Testis (tissue), 3 donors: ENCODE measurements around the gene CNTN4. TPM values are rescaled to one million over a fixed set of nuclear protein-coding genes. Genes with fewer than 3 reads are reported as not detected.

Source experiments
- DNase-seq: peaks from one replicate; pipeline ENCODE4 v3.0.0-alpha.2; 2019
- H3K27ac ChIP-seq, 2 donors: fragments of 200-600 bp; sonication (generic); one replicate each; pipeline ENCODE4 v1.5.1; 2019
- H3K27me3 ChIP-seq: fragments of 200-600 bp; sonication (generic); one replicate; pipeline ENCODE4 v1.5.1; 2019
- H3K36me3 ChIP-seq: fragments of 200-600 bp; sonication (generic); one replicate; pipeline ENCODE4 v1.5.1; 2017; ENCODE audit warnings: low read depth; ENCODE audit errors: missing control alignments
- H3K4me1 ChIP-seq: fragments of 200-600 bp; sonication (generic); one replicate; pipeline ENCODE4 v1.5.1; 2019
- H3K4me3 ChIP-seq, 2 donors: fragments of 200-600 bp; sonication (generic); one replicate each; pipeline ENCODE4 v1.5.1; 2017 to 2019
- H3K9me3 ChIP-seq: fragments of 200-600 bp; sonication (generic); one replicate; pipeline ENCODE4 v1.5.1; 2017
- POLR2A ChIP-seq: fragments of 450-650 bp; IDR thresholded peaks from one replicate; pipeline ENCODE4 v1.6.1; 2017; ENCODE audit warnings: antibody characterized with exemption, mild to moderate bottlenecking, moderate library complexity
- WGBS, 2 donors: methylation state at CpG; one replicate each; pipeline ENCODE4 v1.1.5; 2018; 5-methylcytosine and 5-hydroxymethylcytosine counted together
- intact Hi-C: fragments of 100-400 bp; cut with DNase I; formaldehyde crosslinking; loops from one replicate; pipeline ENCODE4 v1.15.1; 2023; ENCODE audit warnings: low total_unique reads
- polyA plus RNA-seq: library from polyadenylated mRNA; stranded (reverse); fragments of 350-450 nt; fragmentation: Illumina TruSeq; extraction: RNeasy Lipid Tissue Mini Kit (QIAGEN cat#74804); gene quantifications from one replicate; pipeline ENCODE4 v1.2.3, GENCODE V29; 2014; ENCODE audit warnings: low read depth, low replicate concordance; ENCODE audit not compliant: insufficient read depth
- total RNA-seq, 2 donors: library from RNA; depleted of rRNA; stranded (reverse); fragments of >200 nt; gene quantifications; one replicate each; pipeline ENCODE4 v1.2.3, GENCODE V29; 2016
- TF ChIP-seq, protein P1 (sequence below), 3 experiments: fragments of 450-650 bp in 2 of 3; fragments of 200-600 bp in 1 of 3; sonication (generic) in 1 of 3; IDR thresholded peaks; one replicate each; pipeline ENCODE4 v1.5.1; 2016 to 2019; ENCODE audit warnings: antibody characterized with exemption in 3 of 3, mild to moderate bottlenecking in 2 of 3, moderate library complexity in 1 of 3

The CNTN4 gene
- total and polyA plus RNA-seq, 3 donors from 2014 or later: 10.4 to 37.7 (median 19.6) TPM

DNA sequence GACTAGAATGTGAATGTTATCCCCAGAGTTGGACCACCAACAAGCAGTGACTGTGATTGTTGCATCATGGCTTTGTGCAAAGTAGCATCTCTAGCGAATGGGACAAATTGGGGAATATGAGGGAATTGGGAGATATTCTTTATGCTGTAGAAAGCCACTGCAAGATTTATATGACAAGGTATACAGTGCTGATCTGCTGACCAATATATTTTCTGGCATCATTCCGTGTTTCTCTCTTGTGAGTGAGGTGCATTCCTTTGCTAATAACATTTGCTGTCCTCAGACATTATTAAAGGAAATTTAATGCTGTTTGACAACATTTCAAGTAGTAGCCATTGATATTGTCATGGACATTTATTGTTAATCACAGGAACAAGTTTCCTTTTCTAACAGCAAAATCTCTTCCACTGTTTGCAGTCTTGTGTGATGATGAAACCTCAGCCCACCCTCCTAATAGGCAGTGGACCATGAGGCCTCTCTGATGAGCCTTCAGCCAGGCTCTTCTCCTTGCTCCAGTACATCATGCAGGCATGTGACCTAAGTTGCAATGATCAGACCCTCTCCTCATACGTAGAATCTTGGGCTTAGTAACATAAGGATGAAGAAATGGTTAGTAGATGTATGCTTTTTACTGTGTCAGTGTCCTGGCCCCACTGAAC is 16.1 kb downstream of the CNTN4 start:
- no peaks in the 10 kb centered on the region for H3K4me1 ChIP-seq
- 80 to 86% methylated on average over 3 of the region's 3 CpGs for WGBS, 2 donors
- TF ChIP-seq, protein P1, sequence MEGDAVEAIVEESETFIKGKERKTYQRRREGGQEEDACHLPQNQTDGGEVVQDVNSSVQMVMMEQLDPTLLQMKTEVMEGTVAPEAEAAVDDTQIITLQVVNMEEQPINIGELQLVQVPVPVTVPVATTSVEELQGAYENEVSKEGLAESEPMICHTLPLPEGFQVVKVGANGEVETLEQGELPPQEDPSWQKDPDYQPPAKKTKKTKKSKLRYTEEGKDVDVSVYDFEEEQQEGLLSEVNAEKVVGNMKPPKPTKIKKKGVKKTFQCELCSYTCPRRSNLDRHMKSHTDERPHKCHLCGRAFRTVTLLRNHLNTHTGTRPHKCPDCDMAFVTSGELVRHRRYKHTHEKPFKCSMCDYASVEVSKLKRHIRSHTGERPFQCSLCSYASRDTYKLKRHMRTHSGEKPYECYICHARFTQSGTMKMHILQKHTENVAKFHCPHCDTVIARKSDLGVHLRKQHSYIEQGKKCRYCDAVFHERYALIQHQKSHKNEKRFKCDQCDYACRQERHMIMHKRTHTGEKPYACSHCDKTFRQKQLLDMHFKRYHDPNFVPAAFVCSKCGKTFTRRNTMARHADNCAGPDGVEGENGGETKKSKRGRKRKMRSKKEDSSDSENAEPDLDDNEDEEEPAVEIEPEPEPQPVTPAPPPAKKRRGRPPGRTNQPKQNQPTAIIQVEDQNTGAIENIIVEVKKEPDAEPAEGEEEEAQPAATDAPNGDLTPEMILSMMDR (IDR thresholded peaks at IDR 0.05): no peak
- no peak for TF ChIP-seq POLR2A
- no peaks in the 10 kb centered on the region for H3K36me3 ChIP-seq
- no peaks in the 10 kb centered on the region for H3K9me3 ChIP-seq
- H3K27me3 ChIP-seq: no peaks in the 10 kb centered on the region
- no peak overlapping the region for H3K4me3 ChIP-seq
- DNase-seq: no peak
- no peak overlapping the region for H3K27ac ChIP-seq
- intact Hi-C loops: no loop called here

DNA sequence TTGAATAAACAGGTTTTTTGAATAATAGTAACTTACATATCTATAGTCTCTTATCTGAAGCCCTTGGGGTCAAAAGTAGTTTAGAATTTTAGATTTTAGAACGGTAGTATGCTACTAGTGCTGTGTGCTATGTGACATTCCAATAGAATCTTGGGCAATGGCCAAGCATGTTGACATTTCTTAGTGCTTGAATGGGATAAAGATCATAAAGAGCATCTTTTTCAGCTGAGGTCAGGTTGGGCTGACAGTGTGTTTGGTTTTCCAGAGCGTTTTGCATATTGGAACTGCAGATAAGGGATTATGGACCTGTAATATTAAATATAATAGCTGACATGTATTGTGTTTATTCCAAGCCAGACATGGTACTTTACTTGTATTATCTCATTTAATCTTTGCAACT is 32.1 kb downstream of the CNTN4 start:
- DNase-seq: no peak
- H3K4me1 ChIP-seq: no peaks in the 10 kb centered on the region
- H3K9me3 ChIP-seq: no peaks in the 10 kb centered on the region
- H3K36me3 ChIP-seq: no peaks in the 10 kb centered on the region
- H3K4me3 ChIP-seq: no peak overlapping the region
- no peak overlapping the region for H3K27ac ChIP-seq
- TF ChIP-seq, protein P1 (IDR thresholded peaks at IDR 0.05): no peak
- TF ChIP-seq POLR2A: no peak
- WGBS, 2 donors: 56 to 69% methylated on average over 2 of the region's 2 CpGs
- intact Hi-C loops: no loop called here
- no peaks in the 10 kb centered on the region for H3K27me3 ChIP-seq

DNA sequence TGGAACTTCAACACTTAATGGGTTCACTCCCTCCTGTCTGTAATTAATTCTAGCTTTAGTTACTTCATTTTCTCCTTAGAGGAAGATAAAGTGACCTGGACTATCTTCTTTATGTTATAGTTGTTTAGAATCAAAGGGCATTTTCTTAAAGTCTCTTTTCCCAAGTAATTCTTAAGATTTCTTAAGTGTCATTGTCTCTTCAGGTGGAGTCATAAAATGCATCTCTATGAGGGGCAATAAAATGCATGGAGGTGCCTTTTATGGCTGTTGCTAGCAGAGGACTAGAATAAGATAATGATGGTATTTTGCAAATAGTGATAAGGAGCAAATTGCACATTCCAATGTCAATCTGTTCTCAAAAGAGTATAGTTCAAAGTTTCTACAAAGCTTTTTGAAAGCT is 34.5 kb downstream of the CNTN4 start:
- no peak for TF ChIP-seq POLR2A
- TF ChIP-seq, protein P1 (IDR thresholded peaks at IDR 0.05): no peak
- Histone ChIP-seq H3K4me1 (no peaks in the 10 kb centered on the region), H3K9me3 (no peaks in the 10 kb centered on the region), H3K27ac (no peak overlapping the region), H3K4me3 (no peak overlapping the region), H3K27me3 (no peaks in the 10 kb centered on the region), H3K36me3 (no peaks in the 10 kb centered on the region)
- intact Hi-C loops: no loop called here
- DNase-seq: no peak

DNA sequence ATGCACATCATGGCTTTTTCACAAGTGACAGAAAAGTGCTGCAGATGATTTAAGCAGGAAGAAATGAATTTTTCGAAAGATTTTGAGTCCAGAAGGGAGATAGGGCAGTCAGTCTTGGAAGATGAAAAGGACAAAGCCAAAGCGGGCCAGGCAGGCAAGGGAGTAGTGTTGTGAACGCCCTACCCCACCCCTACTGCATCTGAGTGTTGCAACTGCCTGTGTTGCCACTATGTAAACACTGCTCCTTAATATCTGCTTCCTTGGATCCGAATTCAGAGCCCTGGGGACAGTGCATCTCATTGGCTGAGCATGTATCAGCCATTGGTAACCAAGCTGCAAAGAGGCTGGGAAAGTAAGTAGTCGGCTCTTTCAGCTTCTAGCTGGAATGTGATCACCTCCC is 39.0 kb downstream of the CNTN4 start:
- Histone ChIP-seq H3K27me3 (no peaks in the 10 kb centered on the region), H3K4me3 (no peak overlapping the region), H3K4me1 (no peaks in the 10 kb centered on the region), H3K36me3 (no peaks in the 10 kb centered on the region), H3K9me3 (no peaks in the 10 kb centered on the region), H3K27ac (no peak overlapping the region)
- WGBS, 2 donors: 84 to 87% methylated on average over 5 of the region's 5 CpGs
- TF ChIP-seq, protein P1 (IDR thresholded peaks at IDR 0.05): no peak
- no peak for TF ChIP-seq POLR2A
- DNase-seq: no peak
- intact Hi-C loops: no loop called here

DNA sequence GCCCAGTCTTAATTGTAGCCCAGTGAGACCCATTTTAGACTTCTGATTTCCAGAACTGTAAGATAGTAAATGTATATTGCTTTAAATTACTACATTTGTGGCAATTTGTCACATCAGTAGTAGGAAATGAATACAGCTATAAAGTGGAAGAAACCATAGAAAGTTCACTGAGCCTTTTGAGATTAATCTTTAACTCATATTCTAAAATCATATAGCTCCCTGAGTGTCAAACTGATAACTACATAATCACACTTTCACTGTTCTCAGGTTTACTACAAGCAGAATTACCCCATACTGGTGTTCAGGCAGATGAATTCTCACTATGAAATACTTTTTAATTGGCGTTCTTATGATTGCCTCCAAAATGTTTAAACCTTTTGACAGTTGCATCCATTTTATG is 42.8 kb downstream of the CNTN4 start:
- 86 to 98% methylated on average over 1 of the region's 1 CpG for WGBS, 2 donors
- no peak for TF ChIP-seq POLR2A
- TF ChIP-seq, protein P1 (IDR thresholded peaks at IDR 0.05): no peak

More for the DNA sequence above, 42.8 kb downstream of the CNTN4 start:
- intact Hi-C loops: no loop called here
- Histone ChIP-seq H3K36me3 (no peaks in the 10 kb centered on the region), H3K27ac (no peak overlapping the region), H3K4me1 (no peaks in the 10 kb centered on the region), H3K4me3 (no peak overlapping the region), H3K27me3 (no peaks in the 10 kb centered on the region), H3K9me3 (no peaks in the 10 kb centered on the region)
- DNase-seq: no peak
